Measurements from ENCODE around the gene PRKAG1.

GRCh38 chr12:48961331-48961730, 57.2 kb downstream of the PRKAG1 start:
- TF ChIP-seq CTCF (IDR thresholded peaks at IDR 0.05) (no peak), POLR2A (IDR thresholded peaks at IDR 0.05; ENCODE audit: low read depth) (no peak)
